H1 (cell line): Measurements from ENCODE around the gene C10orf95. TPM values are rescaled to one million over a fixed set of nuclear protein-coding genes. Genes with fewer than 3 reads are reported as not detected.

Experiments used
- BRCA1 ChIP-seq: IDR thresholded peaks from 2 replicates; pipeline ENCODE4 v1.6.1; 2012; ENCODE audit warnings: low read depth, low read length, improper control_type of control experiment
- GTF2F1 ChIP-seq: IDR thresholded peaks from 2 replicates; pipeline ENCODE4 v1.6.1; 2012; ENCODE audit warnings: low read depth, low read length, improper control_type of control experiment, borderline replicate concordance
- POLR2A ChIP-seq, 2 experiments: IDR thresholded peaks; 1 replicate in 1 of 2; 2 replicates in 1 of 2; pipeline ENCODE4 v1.6.1; 2011; ENCODE audit warnings: low read depth in 2 of 2, low read length in 2 of 2, mild to moderate bottlenecking in 2 of 2; ENCODE audit errors: control extremely low read depth in 1 of 2
- polyA plus RNA-seq, 7 experiments: library from polyadenylated mRNA; depleted of rRNA in 3 of 7; stranded (reverse) in 5 of 7; unstranded in 2 of 7; fragments of >200 nt in 5 of 7; fragments of 200-250 nt in 2 of 7; gene quantifications; 1 replicate in 5 of 7; 2 replicates in 1 of 7; 4 replicates in 1 of 7; pipeline versions ENCODE4 v1.2.1 to v1.2.3, GENCODE V29; 2011 to 2013; ENCODE audit warnings: missing spikeins in 2 of 7, mixed read lengths in 2 of 7
- total RNA-seq: library from RNA; stranded (reverse); fragmentation: NEBNext Ultra II Directional; extraction: Animal tissue kit (Norgen Biotek cat#: 25700); gene quantifications from 2 replicates; pipeline ENCODE4 v1.2.1, GENCODE V29; 2021
- TF ChIP-seq, protein P1 (sequence below): IDR thresholded peaks from 2 replicates; pipeline ENCODE4 v1.6.1; 2012; ENCODE audit warnings: inconsistent platforms

C10orf95 gene
- total and polyA plus RNA-seq, 2 of the 8 experiments (the other 6 are each of a cell fraction or from before 2014, with no cell fraction given): 0.34 to 0.48 TPM

GRCh38 chr10:102403115-102403514 lies 48.2 kb downstream of the C10orf95 start (continued):
- TF ChIP-seq GTF2F1 (no peak), BRCA1 (no peak), POLR2A (IDR thresholded peaks at IDR 0.05; ENCODE audit: control extremely low read depth in 1 of 2, low read depth in 2 of 2, low read length in 2 of 2) (no peak)
- TF ChIP-seq, protein P1, sequence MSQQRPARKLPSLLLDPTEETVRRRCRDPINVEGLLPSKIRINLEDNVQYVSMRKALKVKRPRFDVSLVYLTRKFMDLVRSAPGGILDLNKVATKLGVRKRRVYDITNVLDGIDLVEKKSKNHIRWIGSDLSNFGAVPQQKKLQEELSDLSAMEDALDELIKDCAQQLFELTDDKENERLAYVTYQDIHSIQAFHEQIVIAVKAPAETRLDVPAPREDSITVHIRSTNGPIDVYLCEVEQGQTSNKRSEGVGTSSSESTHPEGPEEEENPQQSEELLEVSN: no peak
